B cell (primary cell): ENCODE results near the gene SLC22A15. TPM values are rescaled to one million over a fixed set of nuclear protein-coding genes. Genes with fewer than 3 reads are reported as not detected.

Source experiments
- ATAC-seq: fragments of 200-7000 bp; cut with Tn5 transposase; one replicate; pipeline ENCODE4 v1.10.0; 2021; ENCODE audit warnings: low read depth, mild to moderate bottlenecking, moderate number of reproducible peaks, moderate library complexity
- CTCF ChIA-PET: fragments of 350-600 bp; sonication (Branson Sonifier 250); formaldehyde crosslinking; loops from one replicate; lab custom pipeline; 2021; ENCODE audit warnings: antibody characterized with exemption, inconsistent platforms; lab: Charles Lee
- POLR2A ChIA-PET: fragments of 350-600 bp; sonication (Branson Sonifier 250); formaldehyde crosslinking; loops from one replicate; lab custom pipeline; 2021; ENCODE audit warnings: antibody characterized with exemption; lab: Charles Lee
- DNase-seq: peaks from one replicate; pipeline ENCODE4 v3.0.0; 2013
- H2AFZ ChIP-seq: 2 replicates; pipeline ENCODE4 v1.6.1; 2012; ENCODE audit warnings: mild to moderate bottlenecking, low read depth, low read length; ENCODE audit not compliant: insufficient read depth, poor library complexity, severe bottlenecking
- H3K27ac ChIP-seq, 2 donors: 1 replicate in 1 of 2; 2 replicates in 1 of 2; pipeline ENCODE4 v1.5.1; 2012 to 2013; ENCODE audit warnings: low read length in 2 of 2, mild to moderate bottlenecking in 2 of 2, moderate library complexity in 1 of 2
- H3K27me3 ChIP-seq, 4 experiments: fragments of 200-600 bp in 1 of 4; sonication (generic) in 1 of 4; replicated peaks in 1 of 4; 1 replicate in 2 of 4; 2 replicates in 2 of 4; pipeline versions ENCODE4 v1.6.1 to v1.7.0; 2013 to 2016; ENCODE audit warnings: low read length in 3 of 4, mild to moderate bottlenecking in 2 of 4, mixed read lengths in 1 of 4, moderate library complexity in 1 of 4; ENCODE audit not compliant: insufficient read depth in 4 of 4, control insufficient read depth in 3 of 4; ENCODE audit errors: control extremely low read depth in 1 of 4
- H3K36me3 ChIP-seq, 2 experiments: replicated peaks in 1 of 2; 1 replicate in 1 of 2; 2 replicates in 1 of 2; pipeline versions ENCODE4 v1.6.1 to v1.7.1; 2013; ENCODE audit warnings: low read length in 1 of 2; ENCODE audit not compliant: insufficient read depth in 2 of 2, control insufficient read depth in 1 of 2; ENCODE audit errors: control extremely low read depth in 1 of 2, extremely low read depth in 1 of 2
- H3K4me1 ChIP-seq, 2 donors: fragments of 200-600 bp in 1 of 2; sonication (generic) in 1 of 2; 1 replicate in 1 of 2; 2 replicates in 1 of 2; pipeline versions ENCODE4 v1.5.1 to v1.6.1; 2013 to 2017; ENCODE audit warnings: low read length in 2 of 2; ENCODE audit not compliant: control insufficient read depth in 2 of 2, insufficient read depth in 2 of 2
- H3K4me2 ChIP-seq: replicated peaks from 2 replicates; pipeline ENCODE3; 2012; ENCODE audit warnings: mild to moderate bottlenecking, low read depth, low read length; ENCODE audit not compliant: poor library complexity, severe bottlenecking
- H3K4me3 ChIP-seq, 5 experiments: fragments of 200-600 bp in 1 of 5; sonication (generic) in 1 of 5; 1 replicate in 3 of 5; 2 replicates in 2 of 5; pipeline versions ENCODE4 v1.5.1 to v1.7.0; 2011 to 2016; ENCODE audit warnings: low read length in 4 of 5, mild to moderate bottlenecking in 4 of 5, low read depth in 2 of 5, control low read depth in 1 of 5, moderate library complexity in 1 of 5; ENCODE audit not compliant: insufficient read depth in 1 of 5; ENCODE audit errors: control extremely low read depth in 1 of 5, extremely low read depth in 1 of 5
- H3K79me2 ChIP-seq: fragments of 200-600 bp; sonication (generic); one replicate; pipeline ENCODE4 v1.6.0; 2016; ENCODE audit warnings: low read length; ENCODE audit not compliant: control insufficient read depth, insufficient read depth
- H3K9ac ChIP-seq: fragments of 200-600 bp; sonication (generic); 2 replicates; pipeline ENCODE4 v1.6.1; 2017; ENCODE audit warnings: mild to moderate bottlenecking, low read length, moderate library complexity
- H3K9me3 ChIP-seq, 3 donors: one replicate each; pipeline versions ENCODE4 v1.6.1 to v1.7.1; 2013; ENCODE audit warnings: low read length in 2 of 3; ENCODE audit not compliant: control insufficient read depth in 2 of 3, insufficient read depth in 1 of 3; ENCODE audit errors: control extremely low read depth in 1 of 3
- H4K20me1 ChIP-seq: 2 replicates; pipeline ENCODE4 v1.6.0; 2012; ENCODE audit warnings: mild to moderate bottlenecking, low read length; ENCODE audit not compliant: insufficient read depth, control insufficient read depth, poor library complexity, severe bottlenecking
- H3K27ac Mint-ChIP-seq: one replicate; pipeline ENCODE4 v1.8.0; 2021; ENCODE audit warnings: mixed read lengths
- H3K27me3 Mint-ChIP-seq: one replicate; pipeline ENCODE4 v1.8.0; 2021; ENCODE audit warnings: mixed read lengths
- H3K4me1 Mint-ChIP-seq: one replicate; pipeline ENCODE4 v1.8.0; 2021; ENCODE audit warnings: mixed read lengths
- H3K4me3 Mint-ChIP-seq: one replicate; pipeline ENCODE4 v1.8.0; 2021; ENCODE audit warnings: mixed read lengths
- H3K9me3 Mint-ChIP-seq: one replicate; pipeline ENCODE4 v1.8.0; 2022; ENCODE audit warnings: mixed read lengths; ENCODE audit not compliant: insufficient read depth
- EZH2 ChIP-seq: IDR thresholded peaks from 2 replicates; pipeline ENCODE4 v1.6.1; 2012; ENCODE audit warnings: borderline replicate concordance, low read depth, mild to moderate bottlenecking, moderate library complexity, low read length; ENCODE audit not compliant: insufficient read depth, poor library complexity, severe bottlenecking
- WGBS: methylation state at CpG from one replicate; pipeline ENCODE4 v1.1.5; 2013; ENCODE audit warnings: missing lambda C conversion rate; ENCODE audit not compliant: insufficient coverage; 5-methylcytosine and 5-hydroxymethylcytosine counted together
- intact Hi-C: fragments of 100-400 bp; cut with micrococcal nuclease; formaldehyde crosslinking; loops from one replicate; pipeline ENCODE4 v1.10.0; 2022
- polyA plus RNA-seq: library from polyadenylated mRNA; depleted of rRNA; stranded (reverse); fragments of >200 nt; gene quantifications from 2 replicates; pipeline ENCODE4 v1.2.3, GENCODE V29; 2012
- total RNA-seq, 2 donors: library from RNA; stranded (reverse); fragments of 120-200 nt in 1 of 2; gene quantifications; 1 replicate in 1 of 2; 2 replicates in 1 of 2; pipeline versions ENCODE4 v1.2.3 to v1.2.4, GENCODE V29; 2013 to 2022
- TF ChIP-seq, protein P1 (sequence below): fragments of 200-600 bp; IDR thresholded peaks from one replicate; pipeline ENCODE4 v1.8.0; 2022; ENCODE audit warnings: antibody characterized with exemption, mild to moderate bottlenecking

SLC22A15 gene
- total and polyA plus RNA-seq, 2 donors (not counting 1 experiment from before 2014, with no cell fraction given): 3.9 to 7.5 TPM

DNA sequence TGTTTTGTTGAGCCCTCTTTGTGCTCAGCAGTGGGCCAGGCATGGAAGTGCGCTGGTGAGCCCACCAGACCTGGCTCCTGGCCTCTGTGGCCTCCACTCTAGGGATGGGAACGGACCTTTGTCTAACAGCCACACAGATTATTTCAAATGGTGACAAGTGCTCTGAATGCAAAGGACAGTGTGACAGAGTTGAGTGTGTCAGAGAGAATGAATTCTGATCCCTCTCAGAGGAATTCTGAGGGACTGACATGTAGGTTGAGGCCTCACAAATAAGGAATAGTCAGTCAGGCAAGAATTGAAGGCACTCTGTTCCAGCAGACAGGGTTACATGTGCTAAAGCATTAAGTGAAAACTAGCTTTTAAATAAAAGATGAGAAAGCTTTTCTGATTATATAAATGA is 123.6 kb downstream of the SLC22A15 start:
- CTCF ChIA-PET: no interaction called here

DNA sequence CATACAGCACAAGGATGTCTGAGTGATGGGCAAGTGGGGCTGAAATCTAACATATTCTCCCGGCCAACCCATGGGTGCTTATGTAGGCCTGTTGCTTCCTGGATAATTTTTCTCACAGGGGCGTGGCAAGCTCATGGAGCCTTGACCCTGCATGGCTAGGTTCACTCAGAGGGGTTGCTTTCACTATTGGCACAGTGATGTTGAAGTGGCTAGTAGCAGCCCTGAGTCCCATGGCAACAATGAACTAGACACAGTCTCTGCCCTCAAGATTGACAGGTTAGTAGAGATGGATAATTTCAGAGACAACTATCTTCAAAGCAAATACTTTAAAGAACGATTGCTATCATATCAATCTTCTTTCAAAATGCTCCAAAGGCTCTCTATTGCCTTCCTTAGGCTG is 128.4 kb downstream of the SLC22A15 start:
- CTCF ChIA-PET: no interaction called here
- POLR2A ChIA-PET: no interaction called here
- no peak for ATAC-seq
- WGBS: 73% methylated on average over 3 of the region's 3 CpGs
- Histone ChIP-seq H2AFZ (no peak overlapping the region), H4K20me1 (no peaks in the 10 kb centered on the region), H3K9me3 (no peaks in the 10 kb centered on the region), H3K4me1 (no peaks in the 10 kb centered on the region), H3K4me2 (no peak overlapping the region), H3K9ac (no peak overlapping the region), H3K79me2 (no peaks in the 10 kb centered on the region), H3K27ac (no peak overlapping the region), H3K27me3 (no peaks in the 10 kb centered on the region), H3K36me3 (no peaks in the 10 kb centered on the region), H3K4me3 (no peak overlapping the region)
- Mint-ChIP-seq H3K27me3 (peaks cover 10% of the 10 kb centered on the region), H3K9me3 (no peaks in the 10 kb centered on the region), H3K4me3 (no peak overlapping the region), H3K4me1 (no peaks in the 10 kb centered on the region), H3K27ac (no peak overlapping the region)
- DNase-seq: no peak
- TF ChIP-seq EZH2: no peak
- TF ChIP-seq, protein P1, sequence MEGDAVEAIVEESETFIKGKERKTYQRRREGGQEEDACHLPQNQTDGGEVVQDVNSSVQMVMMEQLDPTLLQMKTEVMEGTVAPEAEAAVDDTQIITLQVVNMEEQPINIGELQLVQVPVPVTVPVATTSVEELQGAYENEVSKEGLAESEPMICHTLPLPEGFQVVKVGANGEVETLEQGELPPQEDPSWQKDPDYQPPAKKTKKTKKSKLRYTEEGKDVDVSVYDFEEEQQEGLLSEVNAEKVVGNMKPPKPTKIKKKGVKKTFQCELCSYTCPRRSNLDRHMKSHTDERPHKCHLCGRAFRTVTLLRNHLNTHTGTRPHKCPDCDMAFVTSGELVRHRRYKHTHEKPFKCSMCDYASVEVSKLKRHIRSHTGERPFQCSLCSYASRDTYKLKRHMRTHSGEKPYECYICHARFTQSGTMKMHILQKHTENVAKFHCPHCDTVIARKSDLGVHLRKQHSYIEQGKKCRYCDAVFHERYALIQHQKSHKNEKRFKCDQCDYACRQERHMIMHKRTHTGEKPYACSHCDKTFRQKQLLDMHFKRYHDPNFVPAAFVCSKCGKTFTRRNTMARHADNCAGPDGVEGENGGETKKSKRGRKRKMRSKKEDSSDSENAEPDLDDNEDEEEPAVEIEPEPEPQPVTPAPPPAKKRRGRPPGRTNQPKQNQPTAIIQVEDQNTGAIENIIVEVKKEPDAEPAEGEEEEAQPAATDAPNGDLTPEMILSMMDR: no peak
- intact Hi-C loops: no loop called here

More for the DNA sequence above, 123.6 kb downstream of the SLC22A15 start:
- H3K4me1 Mint-ChIP-seq: no peaks in the 10 kb centered on the region
- Histone ChIP-seq H3K27ac (no peak overlapping the region), H4K20me1 (no peaks in the 10 kb centered on the region), H3K4me2 (no peak overlapping the region), H2AFZ (no peak overlapping the region), H3K4me1 (no peaks in the 10 kb centered on the region), H3K4me3 (no peak overlapping the region), H3K9ac (no peak overlapping the region), H3K27me3 (no peaks in the 10 kb centered on the region), H3K36me3 (no peaks in the 10 kb centered on the region), H3K79me2 (no peaks in the 10 kb centered on the region), H3K9me3 (peaks cover 0 to 4% (median 3%) of the 10 kb centered on the region in 3 donors)
- POLR2A ChIA-PET: no interaction called here
- H3K27ac Mint-ChIP-seq: no peak overlapping the region
- intact Hi-C loops: no loop called here
- H3K27me3 Mint-ChIP-seq: peaks cover 19% of the 10 kb centered on the region
- ATAC-seq: no peak
- TF ChIP-seq, protein P1: no peak
- no peak for TF ChIP-seq EZH2
- H3K9me3 Mint-ChIP-seq: peaks cover 4% of the 10 kb centered on the region
- H3K4me3 Mint-ChIP-seq: no peak overlapping the region
- 89% methylated on average over 1 of the region's 2 CpGs for WGBS
- DNase-seq: no peak
